Endothelial cell of umbilical vein (primary cell): ENCODE measurements around the gene LHX1. TPM values are rescaled to one million over a fixed set of nuclear protein-coding genes. Genes with fewer than 3 reads are reported as not detected.

Experiments
- BruUV-seq: library from RNA; stranded (reverse); fragments of 400-500 nt; replicated peaks from 2 replicates; lab custom pipeline; 2021; lab: Mats Ljungman, UMichigan
- CTCF ChIA-PET: fragments of 300-600, 350-600 bp; sonication (Branson Sonifier 250); formaldehyde crosslinking; loops from one replicate; lab custom pipeline; 2021; ENCODE audit warnings: antibody characterized with exemption, inconsistent platforms; lab: Charles Lee
- POLR2A ChIA-PET: fragments of 300-600, 350-600 bp; sonication (Branson Sonifier 250); formaldehyde crosslinking; loops from one replicate; lab custom pipeline; 2021; ENCODE audit warnings: antibody characterized with exemption, inconsistent platforms; lab: Charles Lee
- DNase-seq: peaks from one replicate; pipeline ENCODE4 v3.0.0-alpha.2; 2011; ENCODE audit warnings: low read depth, low spot score
- FAIRE-seq: peaks from 2 replicates; lab custom pipeline; 2011; peaks lifted over from hg19 to GRCh38; lab: Jason Lieb, UNC
- H2AFZ ChIP-seq: 2 replicates; pipeline ENCODE4 v1.6.0; 2012; ENCODE audit warnings: low read depth, low read length, control low read depth, inconsistent platforms
- H3K27ac ChIP-seq: 2 replicates; pipeline ENCODE4 v1.5.1; 2011; ENCODE audit warnings: low read depth, mild to moderate bottlenecking, control low read depth, low read length, moderate library complexity; ENCODE audit not compliant: insufficient read depth
- H3K27me3 ChIP-seq, 2 experiments: 2 replicates each; pipeline versions ENCODE4 v1.6.0 to v1.6.1; 2011; ENCODE audit warnings: low read length in 2 of 2, mixed read lengths in 1 of 2; ENCODE audit not compliant: control insufficient read depth in 2 of 2, insufficient read depth in 2 of 2
- H3K36me3 ChIP-seq, 2 experiments: 2 replicates in 1 of 2; 3 replicates in 1 of 2; pipeline ENCODE4 v1.5.1; 2011; ENCODE audit warnings: low read length in 2 of 2, mild to moderate bottlenecking in 1 of 2, moderate library complexity in 1 of 2; ENCODE audit not compliant: control insufficient read depth in 2 of 2, insufficient read depth in 2 of 2; ENCODE audit errors: extremely low read depth in 1 of 2
- H3K4me1 ChIP-seq: 3 replicates; pipeline ENCODE4 v1.5.1; 2011; ENCODE audit warnings: mild to moderate bottlenecking, low read length; ENCODE audit not compliant: control insufficient read depth, insufficient read depth; ENCODE audit errors: extremely low read depth
- H3K4me2 ChIP-seq: 2 replicates; pipeline ENCODE4 v1.6.1; 2011; ENCODE audit warnings: low read length, control low read depth, mixed read lengths; ENCODE audit not compliant: insufficient read depth
- H3K4me3 ChIP-seq, 3 experiments: fragments of 200-600 bp in 1 of 3; sonication (generic), shearing (Covaris generic) in 1 of 3; replicated peaks in 1 of 3; 2 replicates each; pipeline ENCODE4 v1.5.1; 2011 to 2016; ENCODE audit warnings: control low read depth in 3 of 3, low read length in 3 of 3, mild to moderate bottlenecking in 2 of 3, inconsistent platforms in 1 of 3, low read depth in 1 of 3, moderate library complexity in 1 of 3; ENCODE audit not compliant: insufficient read depth in 1 of 3
- H3K79me2 ChIP-seq: 2 replicates; pipeline ENCODE4 v1.6.0; 2012; ENCODE audit warnings: low read length, inconsistent platforms; ENCODE audit not compliant: control insufficient read depth, insufficient read depth
- H3K9ac ChIP-seq: replicated peaks from 2 replicates; pipeline ENCODE3; 2011; ENCODE audit warnings: low read length, control low read depth; ENCODE audit not compliant: insufficient read depth; ENCODE audit errors: extremely low read depth
- H3K9me1 ChIP-seq: replicated peaks from 3 replicates; pipeline ENCODE4 v1.6.0; 2011; ENCODE audit warnings: mild to moderate bottlenecking, low read length; ENCODE audit not compliant: control insufficient read depth, insufficient read depth; ENCODE audit errors: extremely low read depth
- H3K9me3 ChIP-seq: replicated peaks from 2 replicates; pipeline ENCODE4 v1.5.1; 2012; ENCODE audit warnings: low read length, inconsistent platforms; ENCODE audit not compliant: control insufficient read depth, insufficient read depth
- H4K20me1 ChIP-seq: replicated peaks from 2 replicates; pipeline ENCODE3; 2011; ENCODE audit warnings: mild to moderate bottlenecking, low read length; ENCODE audit not compliant: control insufficient read depth, insufficient read depth; ENCODE audit errors: extremely low read depth
- EZH2 ChIP-seq: IDR thresholded peaks from 2 replicates; pipeline ENCODE4 v1.6.1; 2012; ENCODE audit warnings: borderline replicate concordance, low read depth, mild to moderate bottlenecking, moderate library complexity, low read length, inconsistent platforms; ENCODE audit not compliant: severe bottlenecking
- FOS ChIP-seq: IDR thresholded peaks from 2 replicates; pipeline ENCODE4 v1.6.1; 2011; ENCODE audit warnings: mild to moderate bottlenecking, low read length, moderate library complexity, borderline replicate concordance; ENCODE audit not compliant: insufficient read depth
- GATA2 ChIP-seq: IDR thresholded peaks from 2 replicates; pipeline ENCODE4 v1.7.0; 2011; ENCODE audit warnings: low read depth, mild to moderate bottlenecking, moderate library complexity, mixed read lengths, low read length; ENCODE audit not compliant: insufficient read length, insufficient read depth
- JUN ChIP-seq: IDR thresholded peaks from 2 replicates; pipeline ENCODE4 v1.6.1; 2011; ENCODE audit warnings: borderline replicate concordance, low read depth; ENCODE audit not compliant: insufficient read length, insufficient read depth
- MAX ChIP-seq: IDR thresholded peaks from 2 replicates; pipeline ENCODE4 v1.6.1; 2011; ENCODE audit not compliant: insufficient read depth, insufficient read length
- MYC ChIP-seq: IDR thresholded peaks from one replicate; pipeline ENCODE4 v1.6.1; 2011; ENCODE audit warnings: mild to moderate bottlenecking, low read depth, low read length
- POLR2A ChIP-seq: IDR thresholded peaks from 2 replicates; pipeline ENCODE4 v1.6.1; 2012; ENCODE audit warnings: low read depth, mild to moderate bottlenecking, control low read depth, low read length
- POLR2AphosphoS5 ChIP-seq: IDR thresholded peaks from 2 replicates; pipeline ENCODE4 v1.6.1; 2012; ENCODE audit warnings: low read depth, mild to moderate bottlenecking, control low read depth, low read length, moderate library complexity; ENCODE audit not compliant: insufficient read depth
- dilution Hi-C: fragments of 300-500 bp; cut with MboI; formaldehyde crosslinking; loops from one replicate; pipeline ENCODE4 v1.15.0; 2019; ENCODE audit warnings: low sequenced_read_pairs; ENCODE audit not compliant: extremely low pct_ligation_motif_present
- intact Hi-C: fragments of 100-400 bp; cut with micrococcal nuclease; formaldehyde crosslinking; loops from one replicate; pipeline ENCODE4 v1.10.0; 2022
- polyA plus RNA-seq, 4 experiments: library from polyadenylated mRNA; depleted of rRNA in 3 of 4; stranded (reverse) in 3 of 4; unstranded in 1 of 4; fragments of >200 nt; gene quantifications; 2 replicates each; pipeline versions ENCODE4 v1.2.1 to v1.2.3, GENCODE V29; 2011 to 2012; ENCODE audit warnings: missing spikeins in 1 of 4
- total RNA-seq: library from RNA; stranded (reverse); gene quantifications from 2 replicates; pipeline ENCODE4 v1.2.3, GENCODE V29; 2021
- TF ChIP-seq, protein P1 (sequence below), 2 donors: IDR thresholded peaks; 1 replicate in 1 of 2; 2 replicates in 1 of 2; pipeline ENCODE4 v1.5.1; 2011; ENCODE audit warnings: low read length in 2 of 2, mild to moderate bottlenecking in 2 of 2, moderate library complexity in 2 of 2, control low read depth in 1 of 2, inconsistent platforms in 1 of 2, low read depth in 1 of 2; ENCODE audit not compliant: insufficient read depth in 1 of 2; ENCODE audit errors: extremely low read depth in 1 of 2

The LHX1 gene
- total and polyA plus RNA-seq, 2 donors (not counting 3 experiments of a cell fraction or from before 2014, with no cell fraction given) = not detected

GRCh38 chr17:36910513-36910912 is 26.8 kb upstream of the LHX1 start:
- no TSS peak for BruUV-seq
- dilution Hi-C loops = no loop called here

More at GRCh38 chr17:36910513-36910912, 26.8 kb upstream of the LHX1 start:
- POLR2A ChIA-PET = no interaction called here
- Histone ChIP-seq H3K9me3 (no peaks in the 10 kb centered on the region), H3K79me2 (no peaks in the 10 kb centered on the region), H4K20me1 (no peaks in the 10 kb centered on the region), H2AFZ (no peak overlapping the region), H3K36me3 (no peaks in the 10 kb centered on the region), H3K4me2 (no peak overlapping the region), H3K9ac (no peak overlapping the region), H3K27me3 (peaks cover 12 to 13% of the 10 kb centered on the region in 2 experiments), H3K9me1 (no peaks in the 10 kb centered on the region), H3K4me3 (no peak overlapping the region), H3K27ac (no peak overlapping the region), H3K4me1 (no peaks in the 10 kb centered on the region)
- FAIRE-seq (no peak), DNase-seq (no peak)
- intact Hi-C loops = no loop called here
- CTCF ChIA-PET = interaction anchor here (1.0 kb wide), 1 partner anchor 137 kb away, joined by 3 read pairs; no protein-coding TSS in a partner anchor
- TF ChIP-seq POLR2A (no peak), FOS (no peak), MAX (no peak), POLR2AphosphoS5 (no peak), EZH2 (no peak), GATA2 (no peak), JUN (no peak), MYC (no peak)
- TF ChIP-seq, protein P1, sequence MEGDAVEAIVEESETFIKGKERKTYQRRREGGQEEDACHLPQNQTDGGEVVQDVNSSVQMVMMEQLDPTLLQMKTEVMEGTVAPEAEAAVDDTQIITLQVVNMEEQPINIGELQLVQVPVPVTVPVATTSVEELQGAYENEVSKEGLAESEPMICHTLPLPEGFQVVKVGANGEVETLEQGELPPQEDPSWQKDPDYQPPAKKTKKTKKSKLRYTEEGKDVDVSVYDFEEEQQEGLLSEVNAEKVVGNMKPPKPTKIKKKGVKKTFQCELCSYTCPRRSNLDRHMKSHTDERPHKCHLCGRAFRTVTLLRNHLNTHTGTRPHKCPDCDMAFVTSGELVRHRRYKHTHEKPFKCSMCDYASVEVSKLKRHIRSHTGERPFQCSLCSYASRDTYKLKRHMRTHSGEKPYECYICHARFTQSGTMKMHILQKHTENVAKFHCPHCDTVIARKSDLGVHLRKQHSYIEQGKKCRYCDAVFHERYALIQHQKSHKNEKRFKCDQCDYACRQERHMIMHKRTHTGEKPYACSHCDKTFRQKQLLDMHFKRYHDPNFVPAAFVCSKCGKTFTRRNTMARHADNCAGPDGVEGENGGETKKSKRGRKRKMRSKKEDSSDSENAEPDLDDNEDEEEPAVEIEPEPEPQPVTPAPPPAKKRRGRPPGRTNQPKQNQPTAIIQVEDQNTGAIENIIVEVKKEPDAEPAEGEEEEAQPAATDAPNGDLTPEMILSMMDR (IDR thresholded peaks at IDR 0.05; ENCODE audit: extremely low read depth in 1 of 2, insufficient read depth in 1 of 2, low read depth in 1 of 2, low read length in 2 of 2) = no peak
